Activated CD4-positive, alpha-beta T cell treated with anti-CD3 and anti-CD28 coated beads, Interleukin-2, amount 50 U/mL, for 48 hours (primary cell): ENCODE data around the gene RASGEF1C.

Experiments used
- DNase-seq, 2 experiments: peaks; one replicate each; pipeline ENCODE4 v3.0.0-alpha.2; 2020

Gene RASGEF1C

GRCh38 chr5:180157866-180158265 is 51.1 kb downstream of the RASGEF1C start:
- DNase-seq = no peak

DNA sequence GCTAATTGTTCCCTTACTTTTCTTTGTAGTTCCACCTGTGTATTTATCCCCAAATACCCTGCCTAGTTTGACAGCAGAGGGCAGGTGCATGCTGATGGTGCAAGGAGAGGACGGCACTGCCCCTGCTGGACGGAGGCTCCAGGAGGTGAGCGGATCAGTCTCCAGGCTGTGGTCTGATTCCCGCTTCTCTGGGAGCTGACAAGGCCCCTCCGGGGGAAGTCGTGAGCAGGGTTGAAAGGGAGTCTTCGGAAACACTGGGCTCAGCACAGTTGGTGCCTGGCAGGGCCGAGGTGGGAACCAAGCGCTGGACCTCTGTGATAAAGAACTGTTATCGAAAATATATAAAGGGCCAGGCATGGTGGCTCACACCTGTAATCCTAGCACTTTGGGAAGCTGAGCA is 52.9 kb downstream of the RASGEF1C start:
- DNase-seq = no peak

DNA sequence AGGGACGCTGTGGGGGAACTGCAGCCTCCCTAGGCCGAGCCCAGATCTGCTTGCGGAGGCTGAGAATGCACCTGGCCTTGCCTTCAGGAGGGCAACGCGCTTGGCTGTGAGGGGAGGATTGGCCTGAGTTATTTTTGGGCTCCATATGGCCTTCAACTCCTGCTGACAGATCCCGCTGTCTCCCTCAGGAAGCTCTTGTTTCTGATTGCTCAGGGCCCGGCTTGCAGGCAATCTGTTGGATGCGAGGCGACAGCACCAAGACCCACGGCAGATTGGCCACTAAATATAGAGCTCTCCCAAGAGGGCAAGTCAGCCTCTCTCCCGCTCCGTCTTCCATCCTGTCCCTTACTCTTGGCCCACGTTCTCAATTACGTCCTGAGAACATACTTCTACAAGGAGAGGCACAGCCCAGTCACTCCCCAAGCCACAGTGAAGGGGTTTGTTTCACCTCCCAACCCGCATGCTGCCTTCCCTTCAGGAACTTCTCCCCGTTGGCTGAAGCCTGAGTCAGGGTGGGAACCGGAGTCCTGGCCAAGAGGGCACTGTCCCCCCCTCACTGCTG is 53.6 kb downstream of the RASGEF1C start:
- no peak for DNase-seq

- no peak for DNase-seq
These were observed 54.1 kb downstream of the RASGEF1C start for GRCh38 chr5:180154821-180155364.

- DNase-seq = no peak
These were observed 55.0 kb downstream of the RASGEF1C start for GRCh38 chr5:180153991-180154390.

DNA sequence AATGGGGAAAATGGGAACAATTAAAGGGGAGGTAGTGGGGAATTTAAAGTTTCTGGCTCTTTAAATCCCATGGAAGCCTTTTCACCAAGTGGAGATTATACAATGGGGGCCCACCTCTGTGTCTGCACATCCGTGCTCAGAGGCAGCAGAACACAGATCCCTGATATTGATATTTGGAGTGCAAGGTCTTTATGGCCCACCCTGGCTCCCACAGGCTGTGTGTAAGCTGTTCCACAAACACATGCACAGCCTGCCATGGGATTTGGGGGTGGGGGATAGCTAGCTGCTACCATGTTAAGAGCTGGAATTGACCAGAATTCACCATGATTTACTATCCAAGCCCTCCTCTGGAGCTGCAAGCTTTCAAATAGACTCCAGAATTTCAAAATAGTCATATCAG is 55.9 kb downstream of the RASGEF1C start:
- DNase-seq = no peak

- no peak for DNase-seq
These were observed 65.2 kb downstream of the RASGEF1C start for GRCh38 chr5:180143656-180144364.

DNA sequence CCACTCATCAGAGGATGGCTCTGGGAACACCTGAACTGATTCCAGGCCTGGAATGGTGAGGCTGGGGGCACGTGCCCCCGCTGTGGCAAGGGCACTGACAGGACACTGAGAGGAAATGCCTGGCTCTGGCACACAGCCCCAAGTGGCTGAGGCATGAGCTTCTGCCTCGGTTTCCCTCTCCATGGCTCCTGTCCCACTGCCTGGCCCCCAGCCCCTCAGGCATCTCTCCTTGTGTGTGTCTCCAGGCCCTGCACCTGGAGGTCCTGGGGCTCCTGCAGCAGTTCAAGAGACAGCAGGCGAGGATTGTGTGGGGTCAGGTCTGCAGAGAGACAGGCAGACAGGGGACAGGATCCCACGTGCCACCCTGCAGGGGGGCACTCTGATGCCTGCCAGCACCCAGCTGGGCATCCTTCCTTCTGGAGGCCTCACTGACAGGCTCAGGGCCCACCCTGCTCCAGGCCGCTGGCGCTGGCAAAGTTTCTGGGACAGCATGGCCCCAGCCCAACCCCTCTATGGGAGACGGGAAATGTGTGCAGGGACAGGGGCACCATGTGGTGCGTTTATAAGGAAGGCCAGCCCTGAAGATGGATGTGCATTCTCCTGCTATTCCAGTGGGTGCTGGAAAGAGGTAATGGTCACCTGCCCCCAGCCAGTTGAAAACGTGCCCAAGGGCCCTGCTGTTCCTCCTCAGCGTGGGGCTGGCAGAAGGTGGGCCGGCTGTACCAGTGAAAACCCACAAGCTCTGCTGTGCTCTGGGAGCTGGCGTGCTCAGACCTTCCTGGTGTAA is 66.0 kb downstream of the RASGEF1C start:
- DNase-seq = no peak

DNA sequence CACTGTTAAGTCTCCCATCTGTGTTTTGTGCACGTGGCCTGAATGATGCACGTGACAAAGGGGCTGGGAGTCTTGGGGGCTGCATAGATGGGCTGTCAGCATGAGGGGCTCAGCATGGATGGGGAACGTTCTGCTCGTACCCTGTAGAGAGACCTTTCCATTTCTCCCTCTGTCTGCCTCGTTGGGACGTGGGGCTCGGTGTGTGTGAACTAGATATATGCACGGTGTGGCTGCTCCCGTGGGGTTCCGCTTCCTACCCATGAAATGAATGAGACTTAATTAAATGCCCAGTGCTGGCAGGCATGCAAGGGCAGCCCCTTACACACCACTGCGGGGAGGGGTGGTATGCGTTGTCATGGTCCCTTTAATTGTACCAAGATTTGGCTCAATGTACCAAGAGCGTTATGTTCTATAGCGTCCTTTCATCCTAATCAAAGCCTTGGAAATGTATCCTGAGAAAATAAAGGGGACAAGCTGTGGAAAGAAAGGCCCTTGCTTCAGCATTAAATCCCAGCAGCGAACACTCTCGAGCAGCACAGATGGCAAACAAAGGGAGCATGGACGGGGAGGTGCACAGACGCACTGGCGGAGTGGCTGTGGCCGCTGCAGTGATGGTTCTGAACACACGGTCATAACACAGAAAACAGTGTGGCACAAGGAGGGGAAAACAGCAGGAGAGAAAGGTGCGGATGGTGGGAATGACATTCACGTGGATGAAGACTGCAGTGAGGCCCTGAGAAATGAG is 66.8 kb downstream of the RASGEF1C start:
- DNase-seq = no peak

DNA sequence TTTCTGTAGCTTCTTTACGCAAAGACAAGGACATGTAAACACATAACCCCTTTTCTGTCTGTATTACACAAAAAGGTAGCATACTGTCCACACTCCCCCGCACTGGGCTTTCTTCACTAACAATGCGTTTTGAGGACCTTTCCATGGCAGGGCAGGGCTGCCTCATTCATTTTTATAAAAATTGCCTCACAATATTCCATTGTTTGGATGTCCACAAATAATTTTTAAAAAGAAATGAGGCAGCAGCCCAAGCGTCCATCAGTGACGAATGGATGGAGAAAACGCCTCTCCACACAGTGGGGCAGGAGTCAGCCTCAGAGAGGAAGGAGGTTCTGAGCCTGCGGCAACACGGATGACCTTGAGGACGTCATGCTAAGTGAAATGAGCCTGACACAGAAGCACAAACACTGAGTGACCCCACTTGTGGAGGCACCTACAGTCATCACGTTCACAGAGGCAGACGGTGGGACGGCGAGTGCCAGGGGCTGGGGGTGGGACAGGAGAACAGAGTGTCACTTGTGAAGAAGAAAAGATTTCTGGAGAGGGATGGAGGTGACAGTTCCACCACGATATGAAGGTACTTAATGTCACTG is 67.8 kb downstream of the RASGEF1C start:
- no peak for DNase-seq

DNA sequence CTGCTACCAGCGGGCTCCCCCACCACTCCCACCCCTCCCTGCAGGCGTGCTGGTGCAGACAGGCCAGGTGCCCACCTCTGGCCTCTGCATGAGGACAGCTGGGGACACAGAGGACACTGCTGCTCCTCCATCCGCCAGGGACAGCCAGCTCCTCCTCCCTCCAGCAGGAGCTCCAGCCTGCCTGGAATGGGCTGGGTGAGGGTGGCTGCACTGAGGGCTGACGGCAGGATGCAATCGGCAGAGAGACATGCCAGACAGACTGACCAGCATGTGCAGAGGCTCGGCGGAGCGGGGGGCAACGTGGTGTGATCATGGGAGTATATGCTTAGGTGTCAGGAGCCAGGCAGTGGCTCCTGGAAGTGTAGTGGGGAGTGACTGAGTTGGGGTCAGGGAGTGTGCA is 68.4 kb downstream of the RASGEF1C start:
- no peak for DNase-seq

- DNase-seq = no peak
These were observed 68.9 kb downstream of the RASGEF1C start for GRCh38 chr5:180140079-180140554.

DNA sequence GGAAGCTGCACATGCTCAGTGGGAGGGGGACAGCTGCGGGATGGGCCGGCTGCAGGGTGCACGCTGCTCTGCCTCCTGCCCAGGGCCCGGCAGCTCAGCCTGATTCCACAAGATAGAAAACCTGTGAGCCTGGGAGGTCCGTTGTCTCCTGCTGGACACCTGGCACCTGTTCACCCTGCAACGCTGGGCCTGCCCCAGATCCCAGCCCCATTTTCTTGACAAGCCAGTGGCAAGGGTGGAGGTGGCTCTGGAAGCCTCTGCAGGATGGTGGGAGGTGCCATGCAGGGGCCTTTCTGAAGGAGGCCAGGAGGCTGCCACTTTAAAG is 69.3 kb downstream of the RASGEF1C start:
- no peak for DNase-seq

- DNase-seq = no peak
These were observed 69.9 kb downstream of the RASGEF1C start for GRCh38 chr5:180138976-180139730.

GRCh38 chr5:180138214-180138975 is 70.6 kb downstream of the RASGEF1C start:
- no peak for DNase-seq

DNA sequence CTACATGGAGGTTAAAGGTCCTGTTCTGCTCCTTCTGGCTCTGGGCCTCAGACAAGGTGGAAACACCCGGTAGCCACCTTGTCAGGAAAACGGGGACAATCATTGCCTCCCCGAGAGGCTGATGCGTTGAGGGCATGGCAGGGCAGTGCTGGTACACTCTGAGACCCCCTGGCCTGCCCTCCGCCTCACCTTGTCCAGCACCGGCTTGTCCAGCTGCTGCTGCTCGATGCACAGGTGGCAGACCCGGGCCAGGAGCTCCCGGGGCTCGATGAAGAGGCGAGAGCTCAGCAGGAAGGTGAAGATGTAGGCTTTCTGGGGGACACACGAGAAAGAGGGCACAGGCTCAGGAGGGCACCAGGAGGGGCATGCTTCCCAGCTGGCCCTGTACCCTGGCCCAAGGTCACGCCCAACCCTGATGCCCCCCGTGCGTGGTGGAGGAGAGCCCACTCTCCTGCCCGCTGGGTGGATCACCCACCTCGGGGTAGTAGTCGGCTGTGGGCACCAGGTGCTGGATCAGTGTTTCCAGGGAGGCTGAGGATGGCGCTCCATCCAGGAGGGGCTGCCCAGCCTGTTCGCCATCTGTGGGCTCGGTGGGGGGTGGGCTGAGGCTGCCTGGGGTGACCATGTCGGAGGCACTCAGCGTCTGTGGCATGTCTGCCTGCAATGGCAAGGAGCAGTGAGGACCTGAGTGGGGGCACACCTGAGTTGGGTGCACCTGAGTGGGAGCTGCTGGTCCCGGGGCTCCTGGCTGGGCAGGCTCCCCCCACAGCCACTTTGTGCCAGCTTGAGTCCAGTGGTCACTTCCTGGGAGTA is 71.4 kb downstream of the RASGEF1C start:
- no peak for DNase-seq

DNA sequence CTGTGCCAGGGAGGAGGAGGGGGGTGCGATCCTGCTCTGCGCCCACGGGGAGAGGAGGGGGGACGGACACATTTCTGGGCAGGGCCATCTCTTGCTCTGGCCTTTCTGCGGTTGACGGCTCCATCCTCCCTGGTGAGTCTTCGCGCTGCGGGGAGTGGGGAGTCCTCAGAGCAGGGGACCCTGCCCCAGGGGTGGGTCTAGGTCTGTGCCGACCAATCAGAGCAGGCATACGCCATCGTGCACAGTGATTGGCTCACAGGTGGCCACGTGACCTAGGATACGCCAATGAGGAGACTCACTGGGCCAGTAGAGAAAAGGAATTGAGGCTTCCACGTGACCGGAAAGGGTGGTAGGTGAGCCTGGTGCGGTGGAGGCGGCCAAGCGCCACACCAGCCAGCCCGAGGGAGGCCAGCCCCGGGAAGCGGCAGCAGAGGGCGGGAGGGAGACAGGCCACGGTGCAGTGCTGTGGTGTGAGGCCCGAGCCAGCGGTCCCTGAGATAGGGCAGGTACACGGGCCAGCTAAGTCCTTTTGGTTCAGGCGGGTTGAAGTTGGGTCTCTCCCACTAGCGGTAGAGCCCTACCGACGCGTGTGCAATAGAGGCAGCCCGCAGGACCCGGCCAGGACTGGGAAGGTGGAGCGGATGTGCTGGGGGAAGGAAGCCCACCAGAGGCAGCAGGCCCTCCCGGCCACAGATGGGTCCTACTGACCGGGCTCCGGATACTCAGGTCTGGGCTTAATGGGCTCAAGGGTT is 72.2 kb downstream of the RASGEF1C start:
- no peak for DNase-seq

- no peak for DNase-seq
These were observed 72.9 kb downstream of the RASGEF1C start for GRCh38 chr5:180135967-180136629.
